ENCODE results near the gene COX6B2.

COX6B2 gene

GRCh38 chr19:55383279-55384130 lies 29.0 kb upstream of the COX6B2 start:
- DNase-seq, result no peak

DNA sequence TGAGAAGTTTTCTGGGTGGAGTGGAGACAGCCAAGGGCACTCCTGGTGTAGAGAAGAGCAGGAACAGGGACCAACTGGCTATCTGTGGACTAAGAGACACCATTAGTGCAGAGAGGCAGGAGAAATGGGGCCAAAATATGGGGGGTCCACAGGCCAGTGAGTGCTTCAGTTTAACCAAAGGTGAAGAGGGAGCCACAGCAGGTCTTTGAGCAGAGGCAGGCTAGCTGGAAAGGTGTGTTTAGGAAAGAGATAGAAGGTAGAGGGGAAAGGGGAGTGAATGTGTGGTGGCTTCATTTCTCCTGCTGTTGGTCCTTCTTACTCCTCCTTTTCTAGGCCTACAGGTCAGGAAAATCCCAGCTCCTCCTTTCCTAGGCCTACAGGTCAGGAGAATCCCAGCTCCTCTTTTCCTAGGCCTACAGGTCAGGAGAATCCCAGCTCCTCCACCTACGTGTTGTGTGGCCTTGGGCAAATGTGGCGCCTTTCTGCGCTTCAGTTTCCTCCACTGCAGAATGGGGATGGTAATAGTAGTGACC lies 28.1 kb upstream of the COX6B2 start:
- no peak for DNase-seq

GRCh38 chr19:55382013-55382412 lies 27.5 kb upstream of the COX6B2 start:
- DNase-seq, result no peak

DNA sequence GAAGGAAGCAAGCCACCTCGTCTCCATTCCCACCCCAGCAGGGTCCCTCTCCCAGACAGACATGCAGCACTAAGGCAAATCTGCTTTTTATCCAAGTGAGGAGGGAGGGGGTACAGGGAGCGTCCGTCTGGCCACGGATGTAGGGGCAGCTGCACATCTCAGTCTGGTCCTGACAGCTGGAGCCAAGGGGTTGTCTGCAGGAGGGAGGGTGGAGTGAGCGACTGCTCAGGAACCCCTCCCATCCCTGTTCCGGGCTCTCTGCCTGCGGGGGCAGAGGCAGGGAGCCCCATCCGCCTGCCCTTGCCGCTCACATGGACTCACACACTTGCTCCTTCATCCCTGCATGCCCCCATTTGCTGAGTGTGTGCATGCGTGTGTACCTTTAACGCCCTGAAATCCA lies 24.7 kb upstream of the COX6B2 start:
- DNase-seq, result no peak

GRCh38 chr19:55377356-55378131 lies 23.0 kb upstream of the COX6B2 start:
- no peak for DNase-seq

DNA sequence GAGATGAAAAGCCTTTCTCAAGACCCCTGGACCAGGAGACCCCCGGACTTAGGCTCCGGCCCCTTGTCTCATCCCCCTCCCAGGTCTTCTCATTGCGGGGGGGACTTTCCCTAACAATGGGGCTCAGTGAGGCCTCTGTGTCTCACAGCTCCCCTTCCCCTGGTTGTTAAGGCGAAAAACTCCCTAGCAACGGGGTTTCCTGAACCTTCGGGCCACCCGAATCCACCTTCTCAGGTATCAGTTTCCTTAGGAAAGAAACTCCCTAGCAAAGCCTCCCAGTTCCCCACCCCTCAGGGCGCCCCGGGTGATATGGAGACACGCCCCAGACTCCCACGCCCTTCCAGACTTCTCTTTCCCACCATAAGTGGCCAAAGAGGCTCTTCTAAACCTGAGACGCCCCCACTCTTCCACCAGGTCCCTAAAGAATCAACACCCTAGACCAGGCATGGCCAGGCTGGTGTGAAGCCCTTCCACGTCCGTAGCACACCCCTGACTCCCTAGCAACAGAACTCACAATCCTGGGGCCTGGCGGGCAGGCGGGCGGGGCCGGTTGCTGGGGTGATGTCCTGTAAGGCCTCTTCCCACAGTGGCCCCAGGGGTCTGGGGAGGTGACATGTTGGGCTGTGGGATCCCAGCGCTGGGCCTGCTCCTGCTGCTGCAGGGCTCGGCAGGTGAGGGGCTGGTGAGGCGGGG lies 21.9 kb upstream of the COX6B2 start, which contains the start of gene TMEM190:
TSS of gene TMEM190 (plus strand) at position 586 of the 693 bp plus-strand sequence. CDS start at position 614, 28 bp downstream.
- DNase-seq, result no peak

GRCh38 chr19:55373993-55374757 lies 19.7 kb upstream of the COX6B2 start:
- DNase-seq, result no peak

GRCh38 chr19:55373306-55373992 lies 18.9 kb upstream of the COX6B2 start:
- DNase-seq, result no peak

GRCh38 chr19:55372316-55373081 lies 18.0 kb upstream of the COX6B2 start:
- DNase-seq, result no peak

- no peak for DNase-seq
These were observed 15.9 kb upstream of the COX6B2 start, which contains the start of gene IL11 for GRCh38 chr19:55370305-55370988. IL11 (minus strand) TSS chr19:55370463; CDS start chr19:55370310, 153 bp downstream.

GRCh38 chr19:55369653-55370304 lies 15.3 kb upstream of the COX6B2 start:
- no peak for DNase-seq

DNA sequence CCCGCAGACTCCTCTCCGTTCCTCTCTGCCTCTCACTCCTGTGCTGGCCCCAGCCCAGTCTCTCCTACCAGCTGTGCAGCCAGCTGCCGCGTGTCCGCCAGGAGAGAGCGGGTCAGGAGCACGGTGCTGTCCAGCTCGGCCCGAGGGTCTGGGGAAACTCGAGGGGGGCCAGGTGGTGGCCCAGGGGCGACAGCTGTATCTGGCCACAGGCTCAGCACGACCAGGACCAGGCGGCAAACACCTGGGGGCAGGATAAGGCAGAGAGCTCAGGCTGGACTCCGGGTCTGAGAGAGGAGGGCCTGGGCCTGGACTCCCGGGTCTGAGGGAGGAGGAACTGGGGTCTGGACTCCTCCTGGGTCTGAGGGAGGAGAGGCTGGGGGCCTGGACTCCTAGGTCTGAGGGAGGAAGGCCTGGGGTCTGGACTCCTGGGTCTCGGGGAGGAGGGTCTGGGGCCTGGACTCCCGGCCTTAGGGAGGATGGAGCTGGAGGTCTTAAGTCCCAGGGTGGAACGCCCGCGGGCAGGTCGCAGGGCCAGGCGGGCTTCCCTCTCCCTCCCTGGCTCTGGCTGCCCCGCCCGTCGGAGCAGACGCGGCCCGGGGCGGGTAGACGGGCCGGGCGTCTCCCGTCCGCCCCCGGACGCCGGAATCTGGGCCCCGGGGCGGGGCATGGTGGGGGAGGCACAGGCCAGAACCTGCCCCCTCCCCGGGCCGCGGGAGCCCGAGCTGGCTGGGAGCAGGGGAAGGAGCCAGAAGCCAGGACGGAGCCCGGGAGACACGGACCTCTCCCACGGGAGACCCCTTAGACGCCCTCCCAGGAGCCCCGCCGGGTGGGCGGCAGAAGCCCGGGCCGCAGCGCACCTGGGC lies 14.4 kb upstream of the COX6B2 start:
- no peak for DNase-seq

DNA sequence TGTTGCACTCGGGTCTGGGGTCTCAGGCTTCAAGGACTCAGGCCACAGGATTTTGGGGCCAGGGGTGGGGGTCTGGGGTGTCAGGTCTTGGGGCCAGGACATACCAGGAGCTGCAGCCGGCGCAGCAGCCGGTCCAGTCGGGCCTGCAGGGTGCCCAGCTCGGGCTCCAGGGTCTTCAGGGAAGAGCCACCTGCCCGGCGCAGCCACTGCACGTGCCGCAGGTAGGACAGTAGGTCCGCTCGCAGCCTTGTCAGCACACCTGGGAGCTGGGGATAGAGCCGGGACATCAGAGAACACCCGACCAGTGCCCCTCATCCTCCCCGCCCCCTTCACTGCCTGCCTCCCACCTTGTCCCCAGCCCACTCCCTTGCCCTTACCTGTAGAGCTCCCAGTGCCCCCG lies 13.6 kb upstream of the COX6B2 start:
- DNase-seq, result no peak

DNA sequence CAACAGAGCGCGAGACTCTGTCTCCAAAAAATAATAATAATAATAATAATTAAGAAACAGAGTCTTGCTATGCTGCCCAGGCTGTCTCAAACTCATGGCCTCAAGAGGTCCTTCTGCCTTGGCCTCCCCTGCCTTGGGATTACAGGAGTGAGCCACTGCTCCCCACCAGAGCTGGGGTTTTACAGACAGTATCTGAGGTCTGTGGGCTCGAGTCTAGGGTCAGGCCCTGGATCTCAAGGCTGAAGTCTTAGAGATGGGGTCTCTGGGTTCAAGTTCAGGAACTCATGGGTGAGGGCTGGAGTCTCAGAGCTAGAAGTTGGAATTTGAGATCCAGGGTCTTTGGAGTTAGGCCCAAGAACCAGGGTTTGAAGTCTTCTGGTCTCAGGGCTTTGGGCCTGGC lies 12.3 kb upstream of the COX6B2 start:
- no peak for DNase-seq

- no peak for DNase-seq
These were observed 11.4 kb upstream of the COX6B2 start for GRCh38 chr19:55365964-55366363.

GRCh38 chr19:55365245-55365644 lies 10.7 kb upstream of the COX6B2 start:
- DNase-seq, result no peak

DNA sequence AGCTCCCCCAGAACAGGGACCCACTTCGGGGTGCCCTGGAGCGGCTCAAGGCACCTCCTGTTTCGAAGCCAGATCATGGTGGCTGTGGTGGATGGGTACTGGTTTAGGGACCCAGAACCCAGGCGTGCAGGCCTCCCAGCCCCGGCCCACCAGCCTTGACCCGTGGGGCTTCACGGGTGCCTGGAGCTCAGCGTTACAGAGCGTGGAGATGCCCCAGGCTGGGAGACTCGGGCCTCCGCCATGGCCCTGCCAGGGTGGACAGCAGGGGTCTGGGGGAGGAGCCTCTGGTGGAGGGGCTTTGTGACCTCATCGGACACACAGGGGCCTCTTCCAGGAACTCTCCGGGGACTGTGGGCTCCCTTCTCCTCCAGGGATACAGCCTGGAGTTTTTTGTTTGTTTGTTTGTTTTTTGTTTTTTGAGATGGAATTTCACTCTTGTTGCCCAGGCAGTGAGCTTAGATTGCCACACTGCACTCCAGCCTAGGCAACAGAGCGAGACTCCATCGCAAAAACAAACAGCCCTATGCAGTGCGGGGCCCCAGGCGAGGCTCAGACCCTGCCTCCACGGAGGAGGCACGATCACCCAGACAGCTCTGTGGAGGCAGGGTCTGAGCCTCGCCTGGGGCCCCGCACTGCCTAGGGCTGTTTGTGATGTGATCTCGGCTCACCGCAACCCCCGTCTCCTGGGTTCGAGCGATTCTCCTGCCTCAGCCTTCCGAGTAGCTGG lies 8.6 kb upstream of the COX6B2 start, which contains the start of gene GARIN5B:
TSS of gene GARIN5B (minus strand) at position 271 of the 727 bp plus-strand sequence. CDS start at position 77, 194 bp downstream.
- no peak for DNase-seq
